ENCODE results near the gene GNA14. TPM values are rescaled to one million over a fixed set of nuclear protein-coding genes. Genes with fewer than 3 reads are reported as not detected.
"Not testable (repeated sequence)": the region's sequence is repeated elsewhere in the genome, so short reads cannot be mapped to it uniquely, and the experiment has no call there.

The GNA14 gene
- total and polyA plus RNA-seq, 7 donors: 0.31 to 1.1 (median 0.47) TPM

DNA sequence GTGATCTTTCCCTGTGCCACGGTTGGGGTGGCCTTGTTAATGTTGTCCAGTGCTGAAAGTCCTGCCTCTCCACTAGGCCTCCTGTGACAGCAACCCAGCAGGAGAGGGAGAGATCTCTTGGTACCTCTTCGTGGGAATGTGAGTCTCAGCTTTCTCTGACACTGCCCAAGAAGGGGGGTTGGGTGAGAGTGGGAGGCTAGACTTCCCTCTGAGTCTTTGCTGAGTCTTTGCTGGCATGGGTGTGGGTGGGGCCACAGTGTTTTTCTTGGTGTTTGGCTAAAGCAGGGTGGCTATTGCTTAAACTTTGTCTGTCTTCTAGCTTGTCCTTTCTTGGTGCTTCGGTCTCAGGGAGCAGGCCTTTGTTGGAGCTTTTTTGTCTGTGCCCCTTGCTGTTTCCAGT is 145.6 kb downstream of the GNA14 start:
- no peak overlapping the region for H3K4me3 ChIP-seq
- TF ChIP-seq, protein P1, sequence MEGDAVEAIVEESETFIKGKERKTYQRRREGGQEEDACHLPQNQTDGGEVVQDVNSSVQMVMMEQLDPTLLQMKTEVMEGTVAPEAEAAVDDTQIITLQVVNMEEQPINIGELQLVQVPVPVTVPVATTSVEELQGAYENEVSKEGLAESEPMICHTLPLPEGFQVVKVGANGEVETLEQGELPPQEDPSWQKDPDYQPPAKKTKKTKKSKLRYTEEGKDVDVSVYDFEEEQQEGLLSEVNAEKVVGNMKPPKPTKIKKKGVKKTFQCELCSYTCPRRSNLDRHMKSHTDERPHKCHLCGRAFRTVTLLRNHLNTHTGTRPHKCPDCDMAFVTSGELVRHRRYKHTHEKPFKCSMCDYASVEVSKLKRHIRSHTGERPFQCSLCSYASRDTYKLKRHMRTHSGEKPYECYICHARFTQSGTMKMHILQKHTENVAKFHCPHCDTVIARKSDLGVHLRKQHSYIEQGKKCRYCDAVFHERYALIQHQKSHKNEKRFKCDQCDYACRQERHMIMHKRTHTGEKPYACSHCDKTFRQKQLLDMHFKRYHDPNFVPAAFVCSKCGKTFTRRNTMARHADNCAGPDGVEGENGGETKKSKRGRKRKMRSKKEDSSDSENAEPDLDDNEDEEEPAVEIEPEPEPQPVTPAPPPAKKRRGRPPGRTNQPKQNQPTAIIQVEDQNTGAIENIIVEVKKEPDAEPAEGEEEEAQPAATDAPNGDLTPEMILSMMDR (IDR thresholded peaks at IDR 0.05): no peak
- DNase-seq: no peak
- no peaks in the 10 kb centered on the region for H3K27me3 ChIP-seq (ENCODE audit: insufficient read depth in 3 of 3, low read length in 2 of 3)
- no peak overlapping the region for H3K27ac ChIP-seq
- WGBS, 3 donors: 65 to 78% (median 69%) methylated on average over 3 of the region's 3 CpGs
- H3K4me1 ChIP-seq: no peaks in the 10 kb centered on the region
- intact Hi-C loops (cut with DNase I): no loop called here
- H3K36me3 ChIP-seq (ENCODE audit: insufficient read depth in 1 of 2, low read depth in 1 of 2): no peaks in the 10 kb centered on the region
- H3K9me3 ChIP-seq: no peaks in the 10 kb centered on the region
- no peak for ATAC-seq

DNA sequence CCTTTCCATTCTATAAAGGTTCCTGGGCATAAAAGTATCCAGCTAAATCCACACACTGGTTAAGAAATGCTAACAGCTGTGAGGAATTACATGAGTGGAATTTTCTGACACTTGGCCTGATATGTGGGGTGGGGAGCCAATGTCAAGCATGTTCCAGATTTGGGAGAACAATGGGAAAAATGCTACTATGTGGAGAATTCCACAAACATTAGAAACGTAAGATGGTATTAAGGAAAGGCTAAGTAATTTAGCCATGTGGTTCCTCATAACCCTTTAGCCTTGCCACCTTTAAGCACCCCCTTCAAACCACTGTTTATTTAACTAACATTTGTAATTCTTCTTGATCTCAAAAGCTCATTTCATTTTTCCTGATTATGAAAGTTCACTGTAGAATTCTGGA is 149.2 kb downstream of the GNA14 start:
- intact Hi-C loops (cut with DNase I): no loop called here
- no peak for ATAC-seq
- 28 to 57% (median 31%) methylated on average over 1 of the region's 1 CpG for WGBS, 3 donors

DNA sequence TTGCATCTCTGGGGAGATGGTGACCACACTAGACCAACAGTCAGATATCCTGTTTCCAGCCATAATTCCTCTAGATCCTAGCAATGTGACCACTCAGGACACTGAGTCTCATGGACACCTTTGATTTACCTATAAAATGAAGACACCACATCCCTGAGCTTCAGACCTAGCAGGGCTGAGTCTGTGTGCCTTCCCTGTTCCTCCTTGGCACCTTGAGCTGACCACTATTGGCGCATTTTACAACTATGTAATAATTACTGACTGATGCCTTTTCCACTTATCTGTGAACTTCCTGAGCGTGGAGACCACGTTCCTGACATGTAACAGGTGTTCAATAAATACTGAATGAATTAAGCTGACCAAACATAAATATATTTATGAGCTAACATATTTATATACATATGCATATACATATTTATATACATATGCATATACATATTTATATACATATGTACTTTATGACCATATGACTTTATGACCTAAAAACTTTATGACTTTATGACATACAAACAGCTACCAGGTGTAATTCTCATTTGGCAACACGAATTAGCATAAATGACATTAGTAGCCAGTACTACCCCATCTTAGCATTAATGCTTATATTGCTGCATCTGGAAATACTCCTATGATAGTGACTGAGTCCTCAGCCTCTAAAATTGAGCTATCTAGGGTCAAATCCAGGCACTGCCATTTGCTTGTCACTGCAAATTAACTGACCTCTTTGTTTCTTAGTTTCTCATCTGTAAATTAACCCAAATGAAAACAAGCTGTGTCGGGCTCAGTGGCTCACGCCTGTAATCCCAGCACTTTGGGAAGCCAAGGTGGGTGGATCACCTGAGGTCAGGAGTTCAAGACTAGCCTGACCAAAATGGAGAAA is 150.6 kb downstream of the GNA14 start:
- no peaks in the 10 kb centered on the region for H3K36me3 ChIP-seq (ENCODE audit: insufficient read depth in 1 of 2, low read depth in 1 of 2)
- H3K9me3 ChIP-seq: no peaks in the 10 kb centered on the region
- no peaks in the 10 kb centered on the region for H3K27me3 ChIP-seq (ENCODE audit: insufficient read depth in 3 of 3, low read length in 2 of 3)
- DNase-seq (no peak), ATAC-seq (no peak)
- H3K27ac ChIP-seq: no peak overlapping the region
- 67 to 77% (median 73%) methylated on average over 6 of the region's 6 CpGs for WGBS, 3 donors
- H3K4me3 ChIP-seq: no peak overlapping the region
- no peaks in the 10 kb centered on the region for H3K4me1 ChIP-seq
- intact Hi-C loops (cut with DNase I): no loop called here
- TF ChIP-seq, protein P1 (IDR thresholded peaks at IDR 0.05): no peak

More for the DNA sequence above, 149.2 kb downstream of the GNA14 start:
- no peak overlapping the region for H3K27ac ChIP-seq
- no peaks in the 10 kb centered on the region for H3K9me3 ChIP-seq
- H3K4me1 ChIP-seq: no peaks in the 10 kb centered on the region
- DNase-seq: no peak
- no peaks in the 10 kb centered on the region for H3K36me3 ChIP-seq (ENCODE audit: insufficient read depth in 1 of 2, low read depth in 1 of 2)
- no peaks in the 10 kb centered on the region for H3K27me3 ChIP-seq (ENCODE audit: insufficient read depth in 3 of 3, low read length in 2 of 3)
- TF ChIP-seq, protein P1 (IDR thresholded peaks at IDR 0.05): no peak
- no peak overlapping the region for H3K4me3 ChIP-seq

DNA sequence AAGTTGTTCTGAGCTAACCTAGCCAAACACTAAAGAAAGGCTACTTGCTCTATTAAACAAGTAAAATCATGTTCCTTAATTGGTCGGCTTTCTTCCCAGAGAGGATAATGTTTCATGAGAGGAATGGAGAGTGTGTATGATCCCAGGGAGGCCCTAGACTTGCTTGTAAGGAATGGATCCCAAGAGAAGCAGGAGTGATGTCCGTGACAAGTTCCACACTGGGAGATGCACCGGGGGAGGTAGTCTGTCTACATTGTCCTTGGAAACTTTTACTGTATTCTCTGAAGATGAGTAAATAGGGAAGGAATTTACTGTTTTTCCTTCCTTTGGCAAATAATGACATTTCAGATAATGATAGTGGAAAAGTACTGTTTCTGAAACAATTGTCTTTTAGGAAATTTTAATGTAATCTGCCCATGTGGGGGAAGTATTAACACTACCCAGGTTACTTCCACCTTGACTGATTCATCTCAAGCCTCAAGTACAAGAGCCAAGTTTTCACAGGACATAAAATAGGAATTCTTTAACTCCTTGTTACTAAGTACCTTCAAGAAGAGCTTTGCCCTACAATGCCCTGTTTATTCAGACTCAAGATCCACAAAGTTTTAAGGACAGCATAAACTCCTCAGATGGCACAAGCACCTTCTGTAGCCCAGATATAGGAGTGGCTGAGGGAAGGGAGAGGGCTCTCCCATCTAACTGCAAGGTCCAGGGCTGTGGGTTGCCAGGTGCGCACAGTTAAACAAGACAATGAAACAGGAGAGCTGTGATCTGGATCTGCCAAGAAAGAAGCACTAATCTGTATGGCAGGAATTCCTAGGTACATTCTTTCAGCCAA is 152.1 kb downstream of the GNA14 start:
- Histone ChIP-seq H3K4me3 (no peak overlapping the region), H3K27ac (no peak overlapping the region), H3K36me3 (ENCODE audit: insufficient read depth in 1 of 2, low read depth in 1 of 2) (no peaks in the 10 kb centered on the region), H3K4me1 (no peaks in the 10 kb centered on the region), H3K9me3 (peaks cover 3% of the 10 kb centered on the region), H3K27me3 (ENCODE audit: insufficient read depth in 3 of 3, low read length in 2 of 3) (no peaks in the 10 kb centered on the region)
- TF ChIP-seq, protein P1 (IDR thresholded peaks at IDR 0.05): no peak
- ATAC-seq (peak in 1 of 4 donors; percentile 57), DNase-seq (no peak)
- intact Hi-C loops (cut with DNase I): no loop called here
- WGBS, 3 donors: 29 to 36% (median 32%) methylated on average over 4 of the region's 4 CpGs

DNA sequence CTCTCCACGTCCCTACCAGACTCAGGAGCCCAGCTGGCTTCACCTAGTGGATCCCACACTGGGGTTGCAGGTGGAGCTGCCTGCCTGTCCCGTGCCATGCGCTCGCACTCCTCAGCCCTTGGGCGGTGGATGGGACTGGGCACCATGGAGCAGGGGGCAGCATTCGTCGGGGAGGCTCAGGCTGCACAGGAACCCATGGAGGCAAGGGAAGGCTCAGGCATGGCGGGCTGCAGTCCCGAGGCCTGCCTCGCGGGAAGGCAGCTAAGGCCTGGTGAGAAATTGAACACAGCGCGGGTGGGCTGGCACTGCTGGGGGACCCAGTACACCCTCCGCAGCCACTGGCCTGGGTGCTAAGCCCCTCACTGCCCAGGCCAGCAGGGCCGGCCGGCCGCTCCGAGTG is 157.8 kb downstream of the GNA14 start:
- H3K4me1 ChIP-seq; ATAC-seq; H3K9me3 ChIP-seq; intact Hi-C loops (cut with DNase I); H3K36me3 ChIP-seq (ENCODE audit: insufficient read depth in 1 of 2, low read depth in 1 of 2); H3K27ac ChIP-seq; DNase-seq; H3K4me3 ChIP-seq; H3K27me3 ChIP-seq (ENCODE audit: insufficient read depth in 3 of 3, low read length in 2 of 3): not testable (repeated sequence)
- 98 to 99% (median 99%) methylated on average over 10 to 18 of the region's 18 CpGs for WGBS, 3 donors

DNA sequence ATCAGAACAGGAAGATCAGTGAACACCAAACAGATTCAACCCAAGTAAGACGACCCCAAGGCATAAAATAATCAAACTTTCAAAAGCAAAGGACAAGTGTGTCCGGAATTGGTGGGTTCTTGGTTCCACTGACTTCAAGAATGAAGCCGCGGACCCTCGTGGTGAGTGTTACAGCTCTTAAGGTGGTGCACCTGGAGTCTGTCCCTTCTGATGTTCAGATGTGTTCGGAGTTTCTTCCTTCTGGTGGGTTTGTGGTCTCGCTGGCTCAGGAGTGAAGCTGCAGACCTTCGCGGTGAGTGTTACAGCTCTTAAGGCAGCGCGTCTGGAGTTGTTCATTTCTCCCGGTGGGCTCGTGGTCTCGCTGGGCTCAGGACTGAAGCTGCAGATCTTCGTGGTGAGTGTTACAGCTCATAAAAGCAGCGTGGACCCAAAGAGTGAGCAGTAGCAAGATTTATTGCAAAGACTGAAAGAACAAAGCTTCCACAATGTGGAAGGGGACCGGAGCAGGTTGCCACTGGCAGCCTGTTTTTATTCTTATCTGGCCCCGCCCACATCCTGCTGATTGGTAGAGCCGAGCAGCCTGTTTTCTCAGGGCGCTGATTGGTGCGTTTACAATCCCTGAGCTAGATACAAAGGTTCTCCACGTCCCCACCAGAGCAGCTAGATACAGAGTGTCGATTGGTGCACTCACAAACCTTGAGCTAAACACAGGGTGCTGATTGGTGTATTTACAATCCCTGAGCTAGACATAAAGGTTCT is 158.5 kb downstream of the GNA14 start:
- H3K4me3 ChIP-seq; DNase-seq; H3K27me3 ChIP-seq (ENCODE audit: insufficient read depth in 3 of 3, low read length in 2 of 3); H3K4me1 ChIP-seq; H3K36me3 ChIP-seq (ENCODE audit: insufficient read depth in 1 of 2, low read depth in 1 of 2); ATAC-seq; intact Hi-C loops (cut with DNase I); H3K27ac ChIP-seq; H3K9me3 ChIP-seq: not testable (repeated sequence)
- WGBS, 3 donors: 82 to 89% (median 85%) methylated on average over 19 to 23 of the region's 23 CpGs
